Calu3 (cell line): ENCODE results near the gene NRSN1. TPM values are rescaled to one million over a fixed set of nuclear protein-coding genes. Genes with fewer than 3 reads are reported as not detected.

Experiments used
- BruUV-seq: library from RNA; stranded (reverse); fragments of 400-500 nt; replicated peaks from 2 replicates; lab custom pipeline; 2021; lab: Mats Ljungman, UMichigan
- CTCF ChIA-PET: fragments of 300-600 bp; sonication (Branson Sonifier 250); formaldehyde crosslinking; loops from one replicate; lab custom pipeline; 2022; ENCODE audit warnings: antibody characterized with exemption; lab: Charles Lee
- DNase-seq: peaks from one replicate; pipeline ENCODE4 v3.0.0; 2022
- H3K27ac Mint-ChIP-seq: one replicate; pipeline ENCODE4 v1.8.0; 2022; ENCODE audit warnings: mixed read lengths; ENCODE audit not compliant: unreplicated experiment
- H3K27me3 Mint-ChIP-seq: one replicate; pipeline ENCODE4 v1.8.0; 2022; ENCODE audit warnings: mixed read lengths; ENCODE audit not compliant: unreplicated experiment
- H3K36me3 Mint-ChIP-seq: one replicate; pipeline ENCODE4 v1.8.0; 2022; ENCODE audit warnings: mild to moderate bottlenecking, moderate library complexity, mixed read lengths; ENCODE audit not compliant: insufficient read depth, unreplicated experiment
- H3K4me1 Mint-ChIP-seq: one replicate; pipeline ENCODE4 v1.8.0; 2022; ENCODE audit warnings: mild to moderate bottlenecking, low read depth, mixed read lengths; ENCODE audit not compliant: unreplicated experiment
- H3K4me3 Mint-ChIP-seq: one replicate; pipeline ENCODE4 v1.8.0; 2022; ENCODE audit warnings: mild to moderate bottlenecking, low read depth, moderate library complexity, mixed read lengths; ENCODE audit not compliant: unreplicated experiment
- H3K9me3 Mint-ChIP-seq: one replicate; pipeline ENCODE4 v1.8.0; 2022; ENCODE audit warnings: low read depth, mixed read lengths; ENCODE audit not compliant: unreplicated experiment
- intact Hi-C: fragments of 100-400 bp; cut with micrococcal nuclease; formaldehyde crosslinking; loops from one replicate; pipeline ENCODE4 v1.10.0; 2022; ENCODE audit not compliant: unreplicated experiment
- total RNA-seq: library from RNA; stranded (reverse); gene quantifications from 2 replicates; pipeline ENCODE4 v1.2.3, GENCODE V29; 2022
- TF ChIP-seq, protein P1 (sequence below): fragments of 200-600 bp; IDR thresholded peaks from one replicate; pipeline ENCODE4 v1.8.0; 2022; ENCODE audit warnings: antibody characterized with exemption; ENCODE audit not compliant: unreplicated experiment

The NRSN1 gene
- total RNA-seq, 1 experiment from 2014 or later: 0.14 TPM

DNA sequence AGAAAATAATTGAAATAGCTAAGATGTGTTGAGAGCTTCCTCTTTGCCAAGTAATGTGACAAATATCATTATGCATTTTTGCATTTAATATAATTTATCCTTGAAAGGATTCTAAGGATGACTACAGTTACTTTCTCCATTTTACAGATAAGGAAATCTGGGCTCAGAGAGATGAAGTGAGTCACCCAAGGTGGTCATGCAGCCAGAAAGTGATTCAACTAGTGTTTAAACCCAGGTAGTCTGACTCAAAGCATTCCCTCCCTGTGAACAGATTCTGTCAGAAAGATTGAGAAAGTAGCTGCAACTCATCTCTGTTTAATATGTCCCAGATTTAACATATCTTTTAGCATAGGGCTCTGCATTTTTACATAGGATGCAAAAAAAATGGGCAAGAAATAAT is 28.1 kb downstream of the NRSN1 start:
- intact Hi-C loops: no loop called here
- TF ChIP-seq, protein P1, sequence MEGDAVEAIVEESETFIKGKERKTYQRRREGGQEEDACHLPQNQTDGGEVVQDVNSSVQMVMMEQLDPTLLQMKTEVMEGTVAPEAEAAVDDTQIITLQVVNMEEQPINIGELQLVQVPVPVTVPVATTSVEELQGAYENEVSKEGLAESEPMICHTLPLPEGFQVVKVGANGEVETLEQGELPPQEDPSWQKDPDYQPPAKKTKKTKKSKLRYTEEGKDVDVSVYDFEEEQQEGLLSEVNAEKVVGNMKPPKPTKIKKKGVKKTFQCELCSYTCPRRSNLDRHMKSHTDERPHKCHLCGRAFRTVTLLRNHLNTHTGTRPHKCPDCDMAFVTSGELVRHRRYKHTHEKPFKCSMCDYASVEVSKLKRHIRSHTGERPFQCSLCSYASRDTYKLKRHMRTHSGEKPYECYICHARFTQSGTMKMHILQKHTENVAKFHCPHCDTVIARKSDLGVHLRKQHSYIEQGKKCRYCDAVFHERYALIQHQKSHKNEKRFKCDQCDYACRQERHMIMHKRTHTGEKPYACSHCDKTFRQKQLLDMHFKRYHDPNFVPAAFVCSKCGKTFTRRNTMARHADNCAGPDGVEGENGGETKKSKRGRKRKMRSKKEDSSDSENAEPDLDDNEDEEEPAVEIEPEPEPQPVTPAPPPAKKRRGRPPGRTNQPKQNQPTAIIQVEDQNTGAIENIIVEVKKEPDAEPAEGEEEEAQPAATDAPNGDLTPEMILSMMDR: no peak
- H3K4me3 Mint-ChIP-seq: no peak overlapping the region
- no peaks in the 10 kb centered on the region for H3K4me1 Mint-ChIP-seq
- peaks cover 6% of the 10 kb centered on the region for H3K36me3 Mint-ChIP-seq
- H3K9me3 Mint-ChIP-seq: no peaks in the 10 kb centered on the region
- CTCF ChIA-PET: no interaction called here
- H3K27ac Mint-ChIP-seq: no peak overlapping the region
- no peaks in the 10 kb centered on the region for H3K27me3 Mint-ChIP-seq
- DNase-seq: no peak
- no TSS peak for BruUV-seq

GRCh38 chr6:24157886-24158285 is 31.9 kb downstream of the NRSN1 start:
- CTCF ChIA-PET: interaction anchor here (0.7 kb wide), 1 partner anchor 78 kb away, joined by 3 read pairs; no protein-coding TSS in a partner anchor

DNA sequence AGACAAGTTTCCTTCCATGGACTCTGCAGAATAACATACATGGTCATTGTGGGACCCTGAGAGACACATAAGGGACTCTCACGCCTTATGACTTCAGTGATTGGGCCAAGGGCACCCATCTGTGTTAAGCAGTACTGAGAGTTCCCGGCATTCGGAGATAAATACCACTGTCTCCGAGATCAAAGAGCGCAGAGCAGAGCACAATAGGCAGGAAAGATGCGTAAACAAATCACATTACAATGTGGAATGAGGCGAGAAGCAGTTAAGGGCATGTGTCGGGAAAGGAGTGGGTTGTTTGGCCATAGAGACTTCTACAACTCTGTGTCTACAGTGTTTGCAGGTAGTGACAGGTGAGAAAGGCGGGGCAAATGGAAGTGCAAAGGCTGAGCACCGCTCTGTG is 57.6 kb downstream of the NRSN1 start:
- Mint-ChIP-seq H3K27me3 (no peaks in the 10 kb centered on the region), H3K4me3 (no peak overlapping the region), H3K36me3 (peaks cover 36% of the 10 kb centered on the region), H3K4me1 (no peaks in the 10 kb centered on the region), H3K9me3 (peaks cover 9% of the 10 kb centered on the region), H3K27ac (no peak overlapping the region)
- TF ChIP-seq, protein P1: no peak
- BruUV-seq: no TSS peak
- DNase-seq: no peak
- CTCF ChIA-PET: no interaction called here
- intact Hi-C loops: no loop called here

More at GRCh38 chr6:24157886-24158285, 31.9 kb downstream of the NRSN1 start:
- peaks cover 6% of the 10 kb centered on the region for H3K36me3 Mint-ChIP-seq
- no peaks in the 10 kb centered on the region for H3K9me3 Mint-ChIP-seq
- H3K4me1 Mint-ChIP-seq: no peaks in the 10 kb centered on the region
- no TSS peak for BruUV-seq
- H3K27me3 Mint-ChIP-seq: no peaks in the 10 kb centered on the region
- H3K27ac Mint-ChIP-seq: no peak overlapping the region
- no peak overlapping the region for H3K4me3 Mint-ChIP-seq
- DNase-seq: no peak
- intact Hi-C loops: no loop called here
- TF ChIP-seq, protein P1: no peak

GRCh38 chr6:24186349-24186748 is 60.3 kb downstream of the NRSN1 start:
- DNase-seq: no peak
- CTCF ChIA-PET: no interaction called here
- intact Hi-C loops: no loop called here
- no peak overlapping the region for H3K27ac Mint-ChIP-seq
- no TSS peak for BruUV-seq
- H3K4me1 Mint-ChIP-seq: peaks cover 2% of the 10 kb centered on the region
- no peak overlapping the region for H3K4me3 Mint-ChIP-seq
- TF ChIP-seq, protein P1: no peak
- H3K27me3 Mint-ChIP-seq: no peaks in the 10 kb centered on the region
- H3K9me3 Mint-ChIP-seq: peaks cover 9% of the 10 kb centered on the region
- peaks cover 19% of the 10 kb centered on the region for H3K36me3 Mint-ChIP-seq
